Medulla oblongata (tissue), 1 donor: ENCODE data around the gene HSBP1.

Experiments
- DNase-seq: peaks from one replicate; pipeline ENCODE4 v3.0.0-alpha.2; 2015; ENCODE audit errors: extremely low spot score

The HSBP1 gene

DNA sequence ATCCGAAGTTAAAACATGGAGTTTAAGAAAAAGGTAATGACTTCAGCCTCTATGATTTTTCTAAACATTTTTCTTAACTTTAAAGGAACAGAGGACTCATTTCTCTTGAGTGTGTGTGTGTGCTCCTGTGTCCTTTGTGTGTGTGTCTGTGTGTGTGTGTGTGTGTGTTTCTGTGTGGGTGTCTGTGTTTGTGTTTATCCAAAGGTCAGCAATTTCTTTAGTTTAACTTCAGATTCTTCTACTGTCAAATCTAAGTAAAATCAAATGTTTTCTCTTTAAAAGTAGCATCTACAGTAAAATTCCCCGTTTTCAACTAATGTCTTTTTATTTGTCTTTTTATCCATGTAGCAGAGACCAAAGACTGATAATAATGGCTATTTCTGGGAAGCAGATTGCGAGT lies 31.8 kb downstream of the HSBP1 start:
- no peak for DNase-seq

GRCh38 chr16:83840060-83840617 lies 32.4 kb downstream of the HSBP1 start:
- no peak for DNase-seq

DNA sequence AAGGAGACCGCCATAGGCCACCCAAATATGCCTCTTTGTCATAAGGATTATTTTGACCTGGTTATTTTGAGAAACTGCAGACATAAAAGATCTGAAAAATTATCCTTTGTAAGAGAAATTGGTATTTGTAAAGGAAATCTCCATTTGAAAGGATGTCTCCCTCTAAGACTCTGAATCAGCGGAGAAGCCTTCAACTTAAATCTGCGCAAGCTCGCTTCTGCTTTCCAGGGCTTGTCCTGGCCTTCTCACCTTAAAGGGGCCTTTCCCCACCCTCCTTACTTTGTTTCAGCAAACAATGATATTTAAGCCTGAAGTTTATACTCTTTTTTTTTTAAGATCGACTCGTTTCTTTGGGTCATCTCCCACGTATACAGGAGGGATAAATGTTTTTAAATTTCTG lies 34.5 kb downstream of the HSBP1 start:
- no peak for DNase-seq

- DNase-seq, result peak; percentile 16
Measured at GRCh38 chr16:83842756-83843507, 35.2 kb downstream of the HSBP1 start.

DNA sequence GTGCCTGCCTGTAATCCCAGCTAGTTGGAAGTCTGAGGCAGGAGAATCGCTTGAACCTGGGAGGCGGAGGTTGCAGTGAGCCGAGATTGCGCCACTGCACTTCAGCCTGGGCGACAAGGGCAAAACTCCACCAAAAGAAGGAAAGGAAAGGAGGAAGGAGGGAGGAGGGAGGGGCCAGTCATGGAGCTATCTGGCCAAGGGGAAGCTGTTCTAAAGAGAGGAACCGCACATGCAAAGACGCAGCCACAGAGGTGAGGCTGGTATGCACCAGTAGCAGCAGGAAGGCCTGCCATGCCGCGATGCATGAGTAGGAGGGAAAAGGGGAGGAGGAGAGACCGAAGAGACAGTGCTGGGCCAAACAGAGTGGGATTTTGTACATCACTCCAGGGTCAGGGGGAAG lies 35.9 kb downstream of the HSBP1 start:
- no peak for DNase-seq

DNA sequence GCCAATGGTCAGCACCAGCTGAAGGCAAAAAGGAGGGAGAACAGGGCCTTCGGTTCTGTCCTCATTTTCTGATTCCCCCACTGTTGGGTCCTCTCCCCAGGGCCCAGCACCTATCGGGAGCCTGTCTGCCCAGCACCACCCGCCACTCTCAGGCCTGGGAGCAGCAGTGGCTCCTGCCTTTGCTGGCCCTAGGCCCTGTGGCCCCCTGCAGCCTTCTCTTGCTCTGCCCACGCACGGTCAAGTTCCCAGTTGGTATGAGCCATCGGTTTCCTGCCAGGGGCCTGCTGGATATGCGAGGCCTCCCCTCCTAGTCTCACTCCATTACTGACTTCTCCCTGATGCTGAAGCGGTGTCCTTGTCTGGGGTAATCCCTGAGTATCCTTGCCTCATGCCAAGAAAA lies 37.5 kb downstream of the HSBP1 start:
- DNase-seq, result no peak

DNA sequence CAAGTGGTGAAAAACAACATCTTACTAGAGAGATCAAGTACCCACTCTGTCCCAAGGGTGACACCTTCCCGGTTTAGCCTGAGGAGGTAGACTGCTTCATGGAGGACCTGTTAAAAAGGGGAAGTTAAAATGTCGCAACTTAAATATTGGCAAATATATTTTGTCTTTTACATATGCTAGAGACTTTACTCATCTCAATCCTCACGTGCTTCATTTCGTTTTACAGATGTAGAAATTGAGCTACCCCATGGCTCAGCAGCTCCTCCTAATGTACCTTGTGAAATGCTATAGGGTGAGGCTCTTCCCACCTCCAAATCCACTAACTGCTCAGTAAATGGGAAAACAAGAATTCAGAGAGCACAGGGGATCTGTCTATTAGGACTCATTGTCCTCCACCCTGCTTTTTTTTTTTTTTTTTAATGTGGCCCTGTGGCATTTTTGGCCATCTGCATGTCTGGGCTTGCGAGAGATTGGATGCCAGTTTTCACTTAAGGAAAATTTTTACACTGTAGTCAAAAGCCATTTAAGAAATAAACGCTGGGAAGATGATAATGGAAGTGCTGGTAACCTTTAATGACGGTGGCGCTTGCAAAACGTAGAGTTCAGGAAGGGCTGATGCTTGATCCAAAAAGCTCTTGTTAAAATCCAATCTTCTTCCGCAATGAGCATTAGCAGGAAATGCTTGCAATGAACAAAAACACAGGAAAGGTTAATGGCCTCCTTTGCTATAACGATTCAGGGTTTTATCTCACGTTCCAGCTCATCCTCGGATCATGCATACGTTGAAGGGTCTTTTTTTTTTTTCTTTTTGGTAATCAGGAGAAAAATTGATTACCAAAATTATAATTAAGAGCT lies 39.8 kb downstream of the HSBP1 start:
- no peak for DNase-seq

DNA sequence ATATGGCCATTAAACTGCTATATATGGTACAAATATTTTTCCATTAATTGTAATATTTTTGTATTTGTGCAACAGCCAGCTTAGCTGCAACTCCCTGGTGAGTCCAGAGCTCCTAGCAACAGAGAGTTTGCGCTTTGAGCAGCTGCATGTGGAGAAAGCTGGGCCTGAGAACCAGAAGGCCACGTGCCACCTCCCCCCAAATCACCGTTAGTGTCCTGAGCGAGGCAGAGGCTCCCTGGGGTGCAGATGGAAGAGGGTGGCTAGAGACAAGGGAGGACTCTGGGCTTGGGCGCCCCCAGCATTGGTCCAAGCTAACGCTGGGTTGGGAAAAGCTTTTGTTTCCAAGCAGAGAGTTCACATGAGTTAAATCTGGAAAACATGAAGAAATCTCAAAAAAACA lies 41.6 kb downstream of the HSBP1 start:
- no peak for DNase-seq

DNA sequence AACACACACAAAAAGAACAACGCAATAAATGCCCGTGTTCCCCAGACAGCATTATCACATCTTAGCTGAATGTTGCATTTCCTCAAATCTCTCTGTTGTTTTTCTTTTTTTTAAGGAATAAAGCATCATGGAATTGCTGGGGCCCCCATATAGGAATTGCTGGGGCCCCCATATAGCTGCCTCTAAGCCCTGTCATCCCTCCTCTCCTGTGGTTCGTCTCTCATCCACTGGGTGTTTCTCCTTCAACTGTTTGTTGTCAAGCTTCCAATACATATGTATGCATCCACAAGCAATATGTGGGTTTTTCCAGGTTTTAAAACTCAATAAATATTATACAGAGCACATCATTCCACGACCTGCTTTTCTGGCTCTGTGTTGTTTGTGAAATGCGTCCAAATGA lies 43.2 kb downstream of the HSBP1 start:
- DNase-seq, result no peak

DNA sequence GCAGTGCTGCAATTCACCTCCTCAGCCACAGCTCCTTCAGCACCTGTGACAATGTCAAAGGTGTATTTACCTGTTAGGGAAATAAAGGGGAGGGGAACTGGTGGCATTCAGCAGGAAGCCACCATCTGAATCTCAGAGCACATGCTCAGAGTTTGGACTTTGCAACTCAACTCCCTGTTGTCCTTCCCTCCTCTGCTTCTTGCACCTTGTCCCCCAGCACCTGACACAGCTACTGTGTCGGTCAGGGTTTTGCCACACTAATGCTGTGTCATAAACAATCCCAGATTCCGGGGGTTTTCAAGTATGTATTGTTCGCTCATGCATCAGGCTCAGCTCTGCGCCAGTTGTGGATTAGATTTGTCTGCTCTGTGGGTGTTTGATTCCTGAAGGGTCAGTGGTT lies 43.7 kb downstream of the HSBP1 start:
- no peak for DNase-seq

DNA sequence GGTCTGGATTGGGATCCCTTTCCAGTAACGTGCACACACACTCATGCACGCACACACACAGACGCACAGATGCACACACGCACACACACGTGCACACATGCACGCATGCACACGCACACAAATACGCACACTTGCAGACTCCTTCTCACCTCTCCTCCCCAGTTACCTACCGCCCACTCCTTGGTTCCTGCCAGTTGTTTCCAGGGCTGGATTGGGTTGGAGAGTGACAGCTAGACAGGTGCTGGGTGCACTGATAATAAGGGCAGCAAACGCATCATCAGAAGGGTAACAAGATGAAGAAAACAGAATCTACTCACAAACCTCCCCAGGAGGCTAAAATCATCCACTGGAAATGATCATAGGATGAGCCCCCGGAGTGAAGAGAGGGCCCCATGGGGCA lies 45.0 kb downstream of the HSBP1 start:
- DNase-seq, result no peak

- DNase-seq, result no peak
Measured at GRCh38 chr16:83853834-83854233, 46.1 kb downstream of the HSBP1 start.

GRCh38 chr16:83854420-83854819 lies 46.6 kb downstream of the HSBP1 start:
- DNase-seq, result no peak

GRCh38 chr16:83856792-83857191 lies 49.0 kb downstream of the HSBP1 start:
- DNase-seq, result no peak

- no peak for DNase-seq
Measured at GRCh38 chr16:83859265-83859664, 51.5 kb downstream of the HSBP1 start.

- DNase-seq, result no peak
Measured at GRCh38 chr16:83862661-83863060, 54.9 kb downstream of the HSBP1 start.

DNA sequence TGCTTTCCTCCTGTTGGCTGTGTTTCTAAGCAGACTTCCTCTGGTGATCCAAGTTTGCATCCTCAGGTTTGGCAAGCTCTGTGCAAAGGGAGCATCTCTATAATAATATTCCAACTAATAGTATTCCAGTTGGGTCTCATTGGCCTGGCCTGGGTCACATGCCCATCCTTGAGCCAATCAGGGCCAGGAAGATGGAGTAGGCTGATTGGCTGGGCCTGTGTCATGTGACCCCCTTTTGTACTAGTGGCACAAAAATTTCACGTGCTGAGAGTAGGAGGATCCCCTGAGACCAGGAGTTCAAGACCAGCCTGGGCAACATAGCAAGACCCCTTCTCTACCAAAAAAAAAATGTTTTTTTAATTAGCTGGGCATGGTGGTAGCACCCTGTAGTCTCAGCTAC lies 55.9 kb downstream of the HSBP1 start:
- DNase-seq, result no peak
